ENCODE results near the gene IQCN.

IQCN gene

DNA sequence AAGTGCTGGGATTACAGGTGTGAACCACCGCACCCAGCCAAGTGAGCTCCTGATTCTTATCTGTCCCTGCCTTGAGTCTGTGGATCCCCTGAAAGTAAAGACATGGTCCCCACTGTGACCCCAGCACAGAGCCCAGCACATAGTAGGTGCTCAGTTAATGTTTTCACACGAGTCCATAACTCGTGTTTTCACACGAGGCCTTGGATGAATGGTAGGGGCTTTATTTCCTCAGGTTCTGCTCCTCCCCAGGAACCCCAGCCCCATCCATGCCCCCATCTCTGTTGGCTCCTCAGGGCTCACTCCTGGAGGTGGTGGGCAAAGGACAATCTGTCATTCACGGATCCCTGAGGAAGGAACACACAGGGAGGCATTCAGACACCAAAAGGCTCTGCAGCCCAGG is 24.4 kb downstream of the IQCN start:
- DNase-seq (ENCODE audit: low read depth in 2 of 2) = no peak
- TF ChIP-seq, protein P1, sequence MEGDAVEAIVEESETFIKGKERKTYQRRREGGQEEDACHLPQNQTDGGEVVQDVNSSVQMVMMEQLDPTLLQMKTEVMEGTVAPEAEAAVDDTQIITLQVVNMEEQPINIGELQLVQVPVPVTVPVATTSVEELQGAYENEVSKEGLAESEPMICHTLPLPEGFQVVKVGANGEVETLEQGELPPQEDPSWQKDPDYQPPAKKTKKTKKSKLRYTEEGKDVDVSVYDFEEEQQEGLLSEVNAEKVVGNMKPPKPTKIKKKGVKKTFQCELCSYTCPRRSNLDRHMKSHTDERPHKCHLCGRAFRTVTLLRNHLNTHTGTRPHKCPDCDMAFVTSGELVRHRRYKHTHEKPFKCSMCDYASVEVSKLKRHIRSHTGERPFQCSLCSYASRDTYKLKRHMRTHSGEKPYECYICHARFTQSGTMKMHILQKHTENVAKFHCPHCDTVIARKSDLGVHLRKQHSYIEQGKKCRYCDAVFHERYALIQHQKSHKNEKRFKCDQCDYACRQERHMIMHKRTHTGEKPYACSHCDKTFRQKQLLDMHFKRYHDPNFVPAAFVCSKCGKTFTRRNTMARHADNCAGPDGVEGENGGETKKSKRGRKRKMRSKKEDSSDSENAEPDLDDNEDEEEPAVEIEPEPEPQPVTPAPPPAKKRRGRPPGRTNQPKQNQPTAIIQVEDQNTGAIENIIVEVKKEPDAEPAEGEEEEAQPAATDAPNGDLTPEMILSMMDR (IDR thresholded peaks at IDR 0.05; ENCODE audit: low read depth, low read length) = no peak
- H3K4me3 ChIP-seq (replicated peaks in 1 of 2; ENCODE audit: low read depth in 2 of 2, low read length in 2 of 2) = no peak overlapping the region

DNA sequence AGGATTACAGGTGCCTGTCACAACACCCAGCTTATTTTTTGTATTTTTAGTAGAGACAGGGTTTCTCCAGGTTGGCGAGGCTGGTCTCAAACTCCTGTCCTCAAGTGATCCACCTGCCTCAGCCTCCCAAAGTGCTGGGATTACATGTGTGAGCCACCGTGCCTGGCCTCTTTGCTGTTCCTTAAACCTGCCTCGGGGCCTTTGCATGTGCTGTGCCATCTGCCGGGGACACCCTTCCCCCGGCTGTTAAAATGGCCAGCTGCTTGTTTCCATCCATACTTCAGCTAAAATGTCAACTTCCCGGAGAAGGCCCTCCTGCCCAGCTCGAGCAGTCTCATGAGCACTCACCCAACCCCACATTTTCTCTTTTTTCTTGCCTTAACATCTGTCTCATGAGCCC is 29.0 kb downstream of the IQCN start:
- TF ChIP-seq, protein P1 (IDR thresholded peaks at IDR 0.05; ENCODE audit: low read depth, low read length) = no peak
- no peak for DNase-seq (ENCODE audit: low read depth in 2 of 2)
- no peak overlapping the region for H3K4me3 ChIP-seq (replicated peaks in 1 of 2; ENCODE audit: low read depth in 2 of 2, low read length in 2 of 2)

DNA sequence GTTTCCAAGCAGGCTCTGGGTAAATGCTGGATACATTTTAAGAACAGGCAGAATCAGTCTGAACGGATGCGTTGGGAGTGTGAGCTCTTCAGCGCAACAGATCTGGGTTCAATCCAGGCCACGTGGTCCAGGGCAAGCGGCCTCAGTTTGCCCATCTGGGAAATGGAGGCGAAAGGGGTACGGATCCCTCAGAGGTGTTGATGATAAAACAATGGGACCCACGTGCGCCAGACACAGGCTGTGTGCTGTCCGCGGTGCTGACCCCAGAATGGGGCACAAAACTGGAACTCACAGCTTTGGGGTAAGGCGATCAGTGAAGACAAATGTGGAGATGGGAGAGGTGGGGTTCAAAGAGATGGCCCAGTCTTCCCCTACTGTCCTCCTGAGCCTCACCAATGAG is 34.9 kb downstream of the IQCN start:
- H3K4me3 ChIP-seq (replicated peaks in 1 of 2; ENCODE audit: low read depth in 2 of 2, low read length in 2 of 2) = no peak overlapping the region
- peak in 1 of 2 donors; percentile 17 for DNase-seq (ENCODE audit: low read depth in 2 of 2)
- TF ChIP-seq, protein P1 (IDR thresholded peaks at IDR 0.05; ENCODE audit: low read depth, low read length) = no peak

DNA sequence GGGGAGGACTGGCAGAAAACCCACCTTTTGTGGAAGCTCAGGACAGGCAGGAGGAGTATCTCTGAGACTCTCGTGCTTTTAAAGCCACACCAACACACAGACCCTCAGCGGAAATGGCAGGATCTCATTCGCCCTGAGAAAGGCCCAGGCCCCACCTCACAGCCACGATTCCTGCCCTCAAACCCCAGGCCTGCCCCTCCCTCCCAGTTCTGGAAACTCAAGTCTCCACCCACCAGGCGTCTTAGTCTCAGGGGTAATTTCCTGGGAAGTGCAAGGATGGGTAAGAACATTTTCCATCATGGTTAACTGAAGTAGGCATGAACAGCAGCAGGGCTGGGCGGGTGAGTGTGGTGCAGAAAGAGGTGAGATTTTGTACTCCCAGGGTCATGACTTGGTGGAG is 40.1 kb downstream of the IQCN start:
- no peak for DNase-seq (ENCODE audit: low read depth in 2 of 2)
- TF ChIP-seq, protein P1 (IDR thresholded peaks at IDR 0.05; ENCODE audit: low read depth, low read length) = no peak
- no peak overlapping the region for H3K4me3 ChIP-seq (replicated peaks in 1 of 2; ENCODE audit: low read depth in 2 of 2, low read length in 2 of 2)

DNA sequence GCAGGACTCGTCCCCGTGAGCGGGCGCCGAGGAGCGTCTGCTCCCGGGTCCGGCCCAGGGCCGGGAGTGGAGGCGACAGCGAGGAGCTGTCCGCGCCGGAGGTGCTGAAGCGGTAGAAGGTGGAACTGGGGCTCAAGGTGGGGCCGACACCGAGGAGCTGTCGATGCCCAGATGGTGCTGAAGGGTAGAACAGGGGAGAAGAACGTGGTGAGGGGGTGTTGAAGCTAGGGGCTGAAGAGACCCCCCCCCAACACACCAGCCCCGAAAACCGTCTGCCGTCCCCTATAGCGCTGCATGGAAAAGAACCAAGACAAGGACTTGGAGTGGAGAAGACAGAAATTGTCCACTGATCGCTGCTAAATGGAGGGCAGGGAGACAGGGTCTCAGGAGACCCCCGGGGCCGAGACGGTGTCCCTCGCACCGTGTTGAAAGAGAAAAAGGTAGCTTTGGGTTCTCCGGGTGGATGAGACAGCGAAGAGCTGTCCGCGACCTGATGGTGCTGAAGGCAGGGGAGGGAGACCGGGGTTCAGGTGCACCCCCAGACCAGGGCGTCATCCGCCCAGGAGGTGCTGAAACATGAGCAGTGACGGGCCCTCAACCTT is 40.9 kb downstream of the IQCN start:
- no peak overlapping the region for H3K4me3 ChIP-seq (replicated peaks in 1 of 2; ENCODE audit: low read depth in 2 of 2, low read length in 2 of 2)
- TF ChIP-seq, protein P1 (IDR thresholded peaks at IDR 0.05; ENCODE audit: low read depth, low read length) = no peak
- peak; percentile 46 to 52 for DNase-seq (ENCODE audit: low read depth in 2 of 2)

DNA sequence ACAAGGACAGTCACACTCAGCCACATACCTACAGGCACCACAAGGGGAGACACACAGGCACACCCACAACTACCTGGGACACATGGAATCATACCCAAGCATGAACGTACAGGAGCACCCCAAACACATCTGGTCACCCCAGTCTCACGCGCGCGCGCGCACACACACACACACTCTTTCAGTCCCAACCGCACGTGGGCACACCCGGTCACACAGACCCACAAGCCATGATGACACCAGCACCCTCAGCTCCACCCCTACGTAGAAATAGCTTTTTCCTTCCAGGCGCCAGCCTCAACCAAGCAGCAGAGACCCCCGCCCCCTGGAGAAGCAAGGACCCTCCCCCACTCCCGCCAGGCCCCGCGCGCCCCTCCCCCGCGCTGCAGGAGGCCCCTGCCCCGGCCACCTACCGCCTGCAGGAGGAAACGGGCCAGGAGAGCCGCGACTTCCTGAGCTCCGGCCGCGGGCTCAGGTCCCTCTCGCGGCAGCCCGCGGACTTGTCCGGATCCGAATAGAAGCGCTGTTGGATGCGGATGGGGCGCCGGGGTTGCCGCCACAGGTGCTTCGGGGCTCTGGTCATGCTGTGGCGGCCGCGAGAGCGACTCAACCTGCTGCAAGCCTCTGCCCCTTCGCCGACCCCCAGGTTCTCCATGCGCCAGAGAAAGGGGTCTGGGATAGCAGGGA is 41.6 kb downstream of the IQCN start:
- TF ChIP-seq, protein P1 (IDR thresholded peaks at IDR 0.05; ENCODE audit: low read depth, low read length) = no peak
- peak; percentile 11 to 12 for DNase-seq (ENCODE audit: low read depth in 2 of 2)
- no peak overlapping the region for H3K4me3 ChIP-seq (replicated peaks in 1 of 2; ENCODE audit: low read depth in 2 of 2, low read length in 2 of 2)
